Liver (tissue), 3 donors: Measurements from ENCODE around the gene HSH2D.

Experiments used
- FOXA1 ChIP-seq: IDR thresholded peaks from 2 replicates; pipeline ENCODE4 v1.6.1; 2016; ENCODE audit warnings: antibody characterized with exemption
- GABPA ChIP-seq, 2 donors: IDR thresholded peaks in 1 of 2; conservative IDR thresholded peaks in 1 of 2; 2 replicates each; pipeline ENCODE4 v1.6.1; 2016; ENCODE audit warnings: antibody characterized with exemption in 2 of 2, mild to moderate bottlenecking in 1 of 2, moderate library complexity in 1 of 2
- JUND ChIP-seq, 2 donors: IDR thresholded peaks; 2 replicates each; pipeline ENCODE4 v1.6.1; 2016; ENCODE audit warnings: antibody characterized with exemption in 2 of 2
- NR2F2 ChIP-seq: IDR thresholded peaks from 2 replicates; pipeline ENCODE4 v1.6.1; 2016; ENCODE audit warnings: antibody characterized with exemption
- RAD21 ChIP-seq, 2 donors: IDR thresholded peaks; 2 replicates each; pipeline ENCODE4 v1.6.1; 2016; ENCODE audit warnings: antibody characterized with exemption in 2 of 2, mild to moderate bottlenecking in 2 of 2
- RXRA ChIP-seq, 2 donors: IDR thresholded peaks; 2 replicates each; pipeline ENCODE4 v1.6.1; 2017 to 2018; ENCODE audit warnings: antibody characterized with exemption in 2 of 2, mild to moderate bottlenecking in 1 of 2
- SP1 ChIP-seq: IDR thresholded peaks from 2 replicates; pipeline ENCODE4 v1.6.1; 2018; ENCODE audit warnings: antibody characterized with exemption, mild to moderate bottlenecking
- TAF1 ChIP-seq: conservative IDR thresholded peaks from 2 replicates; pipeline ENCODE4 v1.6.1; 2016; ENCODE audit warnings: antibody characterized with exemption, mild to moderate bottlenecking
- YY1 ChIP-seq: IDR thresholded peaks from 2 replicates; pipeline ENCODE4 v1.6.1; 2016; ENCODE audit warnings: antibody characterized with exemption, mild to moderate bottlenecking
- TF ChIP-seq, protein P1 (sequence below): fragments of 150-350 bp; IDR thresholded peaks from 2 replicates; pipeline ENCODE4 v1.5.1; 2017; ENCODE audit warnings: improper control_type of control experiment, low read depth, low read length; ENCODE audit not compliant: missing input control
- TF ChIP-seq, protein P2 (sequence below): IDR thresholded peaks from 2 replicates; pipeline ENCODE4 v1.6.1; 2016; ENCODE audit warnings: antibody characterized with exemption, mild to moderate bottlenecking
- TF ChIP-seq, protein P3 (sequence below): IDR thresholded peaks from 2 replicates; pipeline ENCODE4 v1.6.1; 2016; ENCODE audit warnings: antibody characterized with exemption
- TF ChIP-seq, protein P4 (sequence below): IDR thresholded peaks from 2 replicates; pipeline ENCODE4 v1.6.1; 2016; ENCODE audit warnings: antibody characterized with exemption
- TF ChIP-seq, protein P5 (sequence below): IDR thresholded peaks from 2 replicates; pipeline ENCODE4 v1.6.1; 2016; ENCODE audit warnings: antibody characterized with exemption
- donor health status: healthy.
- donor health status: healthy.

DNA sequence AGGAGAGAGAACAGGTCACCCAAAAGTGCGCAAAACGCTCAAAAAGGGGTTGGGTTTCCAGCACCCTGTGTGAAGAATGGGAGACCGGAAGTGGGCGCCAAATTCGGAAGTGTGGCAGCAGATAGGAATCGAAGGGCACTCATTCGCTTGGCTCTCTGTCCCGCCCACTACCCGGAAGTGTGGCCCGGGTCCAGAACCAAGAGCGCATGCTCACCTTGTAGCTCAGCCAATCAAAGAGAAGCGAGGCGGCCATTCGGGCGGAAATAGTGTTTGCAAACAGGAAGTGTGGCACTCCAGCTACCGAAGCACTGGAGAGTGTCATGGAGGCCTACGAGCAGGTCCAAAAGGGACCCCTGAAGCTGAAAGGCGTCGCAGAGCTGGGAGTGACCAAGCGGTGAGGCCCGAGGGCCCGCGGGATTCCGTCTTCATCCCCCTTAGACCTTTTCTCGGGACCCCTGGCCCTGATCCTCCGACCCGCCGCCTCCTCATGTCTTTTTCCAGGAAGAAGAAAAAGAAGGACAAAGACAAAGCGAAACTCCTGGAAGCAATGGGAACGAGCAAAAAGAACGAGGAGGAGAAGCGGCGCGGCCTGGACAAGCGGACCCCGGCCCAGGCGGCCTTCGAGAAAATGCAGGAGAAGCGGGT lies 41.8 kb downstream of the HSH2D start, which contains the start of gene FAM32A:
- TF ChIP-seq NR2F2 (no peak), YY1 (peak; percentile 99), GABPA (IDR thresholded peaks at IDR 0.05 in 1 of 2, conservative IDR thresholded peaks at IDR 0.05 in 1 of 2) (peak; percentile 90 to 98), TAF1 (peak; percentile 95), FOXA1 (no peak), RAD21 (IDR thresholded peaks at IDR 0.05) (peak; percentile 41 to 59), RXRA (IDR thresholded peaks at IDR 0.05) (peak; percentile 37 to 41), SP1 (peak; percentile 83), JUND (IDR thresholded peaks at IDR 0.05) (no peak)
- TF ChIP-seq, protein P1, sequence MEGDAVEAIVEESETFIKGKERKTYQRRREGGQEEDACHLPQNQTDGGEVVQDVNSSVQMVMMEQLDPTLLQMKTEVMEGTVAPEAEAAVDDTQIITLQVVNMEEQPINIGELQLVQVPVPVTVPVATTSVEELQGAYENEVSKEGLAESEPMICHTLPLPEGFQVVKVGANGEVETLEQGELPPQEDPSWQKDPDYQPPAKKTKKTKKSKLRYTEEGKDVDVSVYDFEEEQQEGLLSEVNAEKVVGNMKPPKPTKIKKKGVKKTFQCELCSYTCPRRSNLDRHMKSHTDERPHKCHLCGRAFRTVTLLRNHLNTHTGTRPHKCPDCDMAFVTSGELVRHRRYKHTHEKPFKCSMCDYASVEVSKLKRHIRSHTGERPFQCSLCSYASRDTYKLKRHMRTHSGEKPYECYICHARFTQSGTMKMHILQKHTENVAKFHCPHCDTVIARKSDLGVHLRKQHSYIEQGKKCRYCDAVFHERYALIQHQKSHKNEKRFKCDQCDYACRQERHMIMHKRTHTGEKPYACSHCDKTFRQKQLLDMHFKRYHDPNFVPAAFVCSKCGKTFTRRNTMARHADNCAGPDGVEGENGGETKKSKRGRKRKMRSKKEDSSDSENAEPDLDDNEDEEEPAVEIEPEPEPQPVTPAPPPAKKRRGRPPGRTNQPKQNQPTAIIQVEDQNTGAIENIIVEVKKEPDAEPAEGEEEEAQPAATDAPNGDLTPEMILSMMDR: peak; percentile 35
- TF ChIP-seq, protein P2, sequence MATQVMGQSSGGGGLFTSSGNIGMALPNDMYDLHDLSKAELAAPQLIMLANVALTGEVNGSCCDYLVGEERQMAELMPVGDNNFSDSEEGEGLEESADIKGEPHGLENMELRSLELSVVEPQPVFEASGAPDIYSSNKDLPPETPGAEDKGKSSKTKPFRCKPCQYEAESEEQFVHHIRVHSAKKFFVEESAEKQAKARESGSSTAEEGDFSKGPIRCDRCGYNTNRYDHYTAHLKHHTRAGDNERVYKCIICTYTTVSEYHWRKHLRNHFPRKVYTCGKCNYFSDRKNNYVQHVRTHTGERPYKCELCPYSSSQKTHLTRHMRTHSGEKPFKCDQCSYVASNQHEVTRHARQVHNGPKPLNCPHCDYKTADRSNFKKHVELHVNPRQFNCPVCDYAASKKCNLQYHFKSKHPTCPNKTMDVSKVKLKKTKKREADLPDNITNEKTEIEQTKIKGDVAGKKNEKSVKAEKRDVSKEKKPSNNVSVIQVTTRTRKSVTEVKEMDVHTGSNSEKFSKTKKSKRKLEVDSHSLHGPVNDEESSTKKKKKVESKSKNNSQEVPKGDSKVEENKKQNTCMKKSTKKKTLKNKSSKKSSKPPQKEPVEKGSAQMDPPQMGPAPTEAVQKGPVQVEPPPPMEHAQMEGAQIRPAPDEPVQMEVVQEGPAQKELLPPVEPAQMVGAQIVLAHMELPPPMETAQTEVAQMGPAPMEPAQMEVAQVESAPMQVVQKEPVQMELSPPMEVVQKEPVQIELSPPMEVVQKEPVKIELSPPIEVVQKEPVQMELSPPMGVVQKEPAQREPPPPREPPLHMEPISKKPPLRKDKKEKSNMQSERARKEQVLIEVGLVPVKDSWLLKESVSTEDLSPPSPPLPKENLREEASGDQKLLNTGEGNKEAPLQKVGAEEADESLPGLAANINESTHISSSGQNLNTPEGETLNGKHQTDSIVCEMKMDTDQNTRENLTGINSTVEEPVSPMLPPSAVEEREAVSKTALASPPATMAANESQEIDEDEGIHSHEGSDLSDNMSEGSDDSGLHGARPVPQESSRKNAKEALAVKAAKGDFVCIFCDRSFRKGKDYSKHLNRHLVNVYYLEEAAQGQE: peak; percentile 64
- TF ChIP-seq, protein P3, sequence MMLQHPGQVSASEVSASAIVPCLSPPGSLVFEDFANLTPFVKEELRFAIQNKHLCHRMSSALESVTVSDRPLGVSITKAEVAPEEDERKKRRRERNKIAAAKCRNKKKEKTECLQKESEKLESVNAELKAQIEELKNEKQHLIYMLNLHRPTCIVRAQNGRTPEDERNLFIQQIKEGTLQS: no peak
- TF ChIP-seq, protein P4, sequence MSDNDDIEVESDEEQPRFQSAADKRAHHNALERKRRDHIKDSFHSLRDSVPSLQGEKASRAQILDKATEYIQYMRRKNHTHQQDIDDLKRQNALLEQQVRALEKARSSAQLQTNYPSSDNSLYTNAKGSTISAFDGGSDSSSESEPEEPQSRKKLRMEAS: peak; percentile 98
- TF ChIP-seq, protein P5, sequence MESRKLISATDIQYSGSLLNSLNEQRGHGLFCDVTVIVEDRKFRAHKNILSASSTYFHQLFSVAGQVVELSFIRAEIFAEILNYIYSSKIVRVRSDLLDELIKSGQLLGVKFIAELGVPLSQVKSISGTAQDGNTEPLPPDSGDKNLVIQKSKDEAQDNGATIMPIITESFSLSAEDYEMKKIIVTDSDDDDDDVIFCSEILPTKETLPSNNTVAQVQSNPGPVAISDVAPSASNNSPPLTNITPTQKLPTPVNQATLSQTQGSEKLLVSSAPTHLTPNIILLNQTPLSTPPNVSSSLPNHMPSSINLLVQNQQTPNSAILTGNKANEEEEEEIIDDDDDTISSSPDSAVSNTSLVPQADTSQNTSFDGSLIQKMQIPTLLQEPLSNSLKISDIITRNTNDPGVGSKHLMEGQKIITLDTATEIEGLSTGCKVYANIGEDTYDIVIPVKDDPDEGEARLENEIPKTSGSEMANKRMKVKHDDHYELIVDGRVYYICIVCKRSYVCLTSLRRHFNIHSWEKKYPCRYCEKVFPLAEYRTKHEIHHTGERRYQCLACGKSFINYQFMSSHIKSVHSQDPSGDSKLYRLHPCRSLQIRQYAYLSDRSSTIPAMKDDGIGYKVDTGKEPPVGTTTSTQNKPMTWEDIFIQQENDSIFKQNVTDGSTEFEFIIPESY: no peak
